Upper lobe of left lung (tissue), 4 donors: ENCODE data around the gene LDLRAD3.

Experiments
- EP300 ChIP-seq, 4 donors: sonication (generic); formaldehyde crosslinking; IDR thresholded peaks; one replicate each; pipeline ENCODE4 v1.5.1; 2017; ENCODE audit warnings: antibody characterized with exemption in 4 of 4, control low read depth in 2 of 4
- POLR2A ChIP-seq, 4 donors: fragments of 450-650 bp; IDR thresholded peaks; one replicate each; pipeline ENCODE4 v1.5.1; 2016 to 2017; ENCODE audit warnings: antibody characterized with exemption in 4 of 4, mild to moderate bottlenecking in 2 of 4
- POLR2AphosphoS5 ChIP-seq, 2 donors: sonication (generic); formaldehyde crosslinking; IDR thresholded peaks; one replicate each; pipeline ENCODE4 v1.5.1; 2017; ENCODE audit warnings: antibody characterized with exemption in 2 of 2
- TF ChIP-seq, protein P1 (sequence below), 6 experiments: fragments of 450-650 bp in 4 of 6; fragments of 200-600 bp in 2 of 6; sonication (generic) in 2 of 6; IDR thresholded peaks; one replicate each; pipeline ENCODE4 v1.5.1; 2016 to 2019; ENCODE audit warnings: antibody characterized with exemption in 6 of 6

GRCh38 chr11:36037031-36037430 lies 93.2 kb downstream of the LDLRAD3 start:
- TF ChIP-seq, protein P1, sequence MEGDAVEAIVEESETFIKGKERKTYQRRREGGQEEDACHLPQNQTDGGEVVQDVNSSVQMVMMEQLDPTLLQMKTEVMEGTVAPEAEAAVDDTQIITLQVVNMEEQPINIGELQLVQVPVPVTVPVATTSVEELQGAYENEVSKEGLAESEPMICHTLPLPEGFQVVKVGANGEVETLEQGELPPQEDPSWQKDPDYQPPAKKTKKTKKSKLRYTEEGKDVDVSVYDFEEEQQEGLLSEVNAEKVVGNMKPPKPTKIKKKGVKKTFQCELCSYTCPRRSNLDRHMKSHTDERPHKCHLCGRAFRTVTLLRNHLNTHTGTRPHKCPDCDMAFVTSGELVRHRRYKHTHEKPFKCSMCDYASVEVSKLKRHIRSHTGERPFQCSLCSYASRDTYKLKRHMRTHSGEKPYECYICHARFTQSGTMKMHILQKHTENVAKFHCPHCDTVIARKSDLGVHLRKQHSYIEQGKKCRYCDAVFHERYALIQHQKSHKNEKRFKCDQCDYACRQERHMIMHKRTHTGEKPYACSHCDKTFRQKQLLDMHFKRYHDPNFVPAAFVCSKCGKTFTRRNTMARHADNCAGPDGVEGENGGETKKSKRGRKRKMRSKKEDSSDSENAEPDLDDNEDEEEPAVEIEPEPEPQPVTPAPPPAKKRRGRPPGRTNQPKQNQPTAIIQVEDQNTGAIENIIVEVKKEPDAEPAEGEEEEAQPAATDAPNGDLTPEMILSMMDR (IDR thresholded peaks at IDR 0.05), result no peak
- TF ChIP-seq POLR2A (IDR thresholded peaks at IDR 0.05) (no peak), POLR2AphosphoS5 (IDR thresholded peaks at IDR 0.05) (no peak), EP300 (IDR thresholded peaks at IDR 0.05) (no peak)
